Naive thymus-derived CD4-positive, alpha-beta T cell (primary cell): Measurements from ENCODE around the gene CDH6. TPM values are rescaled to one million over a fixed set of nuclear protein-coding genes. Genes with fewer than 3 reads are reported as not detected.
A peak's percentile ranks its signal among the peaks of the same experiment; 100 is the strongest.

Experiments
- ATAC-seq: fragments of 150-1000 bp; cut with Tn5 transposase; 2 replicates; pipeline ENCODE4 v1.10.0; 2021; ENCODE audit warnings: mild to moderate bottlenecking, moderate library complexity
- CTCF ChIA-PET: fragments of 350-600 bp; sonication (Branson Sonifier 250); formaldehyde crosslinking; loops from one replicate; lab custom pipeline; 2021; ENCODE audit warnings: antibody characterized with exemption; lab: Charles Lee
- POLR2A ChIA-PET: fragments of 350-600 bp; sonication (Branson Sonifier 250); formaldehyde crosslinking; loops from one replicate; lab custom pipeline; 2021; ENCODE audit warnings: antibody characterized with exemption, inconsistent platforms; lab: Charles Lee
- DNase-seq, 9 donors: peaks; one replicate each; pipeline versions ENCODE4 v3.0.0 to v3.0.0-alpha.2; 2020 to 2022; ENCODE audit warnings: mixed read lengths in 1 of 9
- H3K27ac ChIP-seq: one replicate; pipeline ENCODE4 v1.7.0; 2013; ENCODE audit warnings: mild to moderate bottlenecking, low read depth, low read length, moderate library complexity
- H3K27me3 ChIP-seq, 2 donors: one replicate each; pipeline ENCODE4 v1.7.0; 2013; ENCODE audit warnings: low read length in 2 of 2, mild to moderate bottlenecking in 2 of 2, moderate library complexity in 2 of 2; ENCODE audit not compliant: control insufficient read depth in 2 of 2, insufficient read depth in 2 of 2
- H3K36me3 ChIP-seq, 3 experiments: 1 replicate in 2 of 3; 2 replicates in 1 of 3; pipeline ENCODE4 v1.7.0; 2013; ENCODE audit warnings: low read length in 3 of 3, mild to moderate bottlenecking in 3 of 3, moderate library complexity in 1 of 3; ENCODE audit not compliant: insufficient read depth in 3 of 3, control insufficient read depth in 2 of 3
- H3K4me1 ChIP-seq, 2 donors: one replicate each; pipeline ENCODE4 v1.7.0; 2013; ENCODE audit warnings: low read length in 2 of 2, mild to moderate bottlenecking in 2 of 2, moderate library complexity in 1 of 2; ENCODE audit not compliant: control insufficient read depth in 2 of 2, insufficient read depth in 2 of 2
- H3K4me3 ChIP-seq: 2 replicates; pipeline ENCODE4 v1.7.0; 2013; ENCODE audit warnings: mild to moderate bottlenecking, low read length
- H3K9me3 ChIP-seq, 3 experiments: 1 replicate in 2 of 3; 2 replicates in 1 of 3; pipeline ENCODE4 v1.7.0; 2013; ENCODE audit warnings: low read length in 3 of 3; ENCODE audit not compliant: control insufficient read depth in 2 of 3
- H3K27ac Mint-ChIP-seq, 9 donors: one replicate each; pipeline ENCODE4 v1.8.0; 2020 to 2022; ENCODE audit warnings: mixed read lengths in 9 of 9, mild to moderate bottlenecking in 8 of 9, moderate library complexity in 5 of 9, inconsistent platforms in 2 of 9
- H3K27me3 Mint-ChIP-seq, 5 donors: one replicate each; pipeline ENCODE4 v1.8.0; 2021 to 2022; ENCODE audit warnings: mixed read lengths in 5 of 5, mild to moderate bottlenecking in 1 of 5
- H3K36me3 Mint-ChIP-seq, 5 donors: one replicate each; pipeline ENCODE4 v1.8.0; 2020 to 2022; ENCODE audit warnings: mixed read lengths in 5 of 5, mild to moderate bottlenecking in 3 of 5, inconsistent platforms in 1 of 5
- H3K4me1 Mint-ChIP-seq, 7 donors: one replicate each; pipeline ENCODE4 v1.8.0; 2020 to 2022; ENCODE audit warnings: mixed read lengths in 7 of 7, mild to moderate bottlenecking in 3 of 7, inconsistent platforms in 1 of 7
- H3K4me3 Mint-ChIP-seq, 10 donors: one replicate each; pipeline ENCODE4 v1.8.0; 2020 to 2022; ENCODE audit warnings: mild to moderate bottlenecking in 10 of 10, mixed read lengths in 10 of 10, moderate library complexity in 6 of 10, inconsistent platforms in 2 of 10
- H3K9me3 Mint-ChIP-seq, 11 donors: one replicate each; pipeline ENCODE4 v1.8.0; 2020 to 2022; ENCODE audit warnings: mixed read lengths in 11 of 11, mild to moderate bottlenecking in 4 of 11, inconsistent platforms in 1 of 11, moderate library complexity in 1 of 11
- intact Hi-C, 2 donors: fragments of 100-400 bp; cut with micrococcal nuclease; formaldehyde crosslinking; loops; one replicate each; pipeline ENCODE4 v1.15.1; 2023
- polyA plus RNA-seq, 2 donors: library from polyadenylated mRNA; unstranded; fragments of 300-500 nt; fragmentation: Illumina TruSeq; gene quantifications; one replicate each; pipeline ENCODE4 v1.2.3, GENCODE V29; 2021
- total RNA-seq, 6 experiments: library from RNA in 5 of 6; stranded (reverse) in 5 of 6; gene quantifications; 1 replicate in 5 of 6; 2 replicates in 1 of 6; pipeline ENCODE4 v1.2.3 and lab custom pipeline; 2021 to 2026

Gene CDH6
- total and polyA plus RNA-seq, 7 experiments from 2014 or later: not detected

DNA sequence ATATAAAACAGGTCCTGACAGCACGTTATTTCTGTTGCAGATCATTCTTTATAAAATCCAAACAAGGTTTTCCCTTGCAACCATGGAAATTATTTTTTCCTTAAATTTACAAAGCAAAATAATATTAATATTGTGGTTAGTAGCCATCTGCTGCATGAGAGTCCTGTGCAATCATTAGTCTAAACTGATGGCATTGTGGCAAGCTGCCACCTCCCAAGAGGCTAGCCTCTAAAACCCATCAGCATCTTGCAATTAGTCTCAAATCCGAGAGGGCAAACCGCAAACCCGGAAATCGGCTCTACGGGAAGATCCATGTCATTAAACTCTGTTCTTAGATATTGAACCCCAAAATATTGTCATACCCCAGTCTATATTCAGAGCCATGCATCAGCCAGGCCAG lies 11.3 kb upstream of the CDH6 start:
- Histone ChIP-seq H3K9me3 (no peaks in the 10 kb centered on the region), H3K4me3 (no peak overlapping the region), H3K27me3 (no peaks in the 10 kb centered on the region), H3K36me3 (no peaks in the 10 kb centered on the region), H3K4me1 (no peaks in the 10 kb centered on the region), H3K27ac (no peak overlapping the region)
- Mint-ChIP-seq H3K27ac (no peak overlapping the region), H3K4me3 (no peak overlapping the region), H3K27me3 (peaks cover 0 to 11% (median 3%) of the 10 kb centered on the region in 5 donors), H3K9me3 (peaks cover 0 to 11% (median 4%) of the 10 kb centered on the region in 11 donors), H3K36me3 (peaks cover 0 to 4% (median 0%) of the 10 kb centered on the region in 5 donors), H3K4me1 (no peaks in the 10 kb centered on the region)
- intact Hi-C loops: no loop called here
- DNase-seq (no peak), ATAC-seq (no peak)
- ChIA-PET CTCF (no interaction called here), POLR2A (no interaction called here)

DNA sequence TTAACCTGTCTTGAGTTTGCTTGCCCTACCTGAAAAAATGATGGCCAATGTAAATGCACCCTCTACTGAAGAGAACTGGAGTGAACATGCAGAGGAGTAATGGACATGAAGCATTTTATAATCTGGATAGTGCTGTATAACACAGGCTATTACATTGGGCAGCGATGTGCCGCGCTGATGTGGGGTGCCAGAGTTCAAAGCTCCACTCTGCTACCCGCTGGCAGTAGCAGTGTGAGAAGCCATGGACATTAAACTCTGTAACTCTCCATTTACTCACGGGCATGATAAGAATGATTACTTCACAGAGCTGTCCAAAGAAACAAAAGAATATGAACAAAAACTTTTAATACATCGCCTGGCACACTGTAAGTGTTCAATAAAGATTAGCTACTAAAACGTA lies 7.5 kb upstream of the CDH6 start:
- H3K27ac ChIP-seq: no peak overlapping the region
- intact Hi-C loops: loop anchor here in 1 of 2 donors (5.0 kb wide), 1 partner anchor 1144 kb away; no protein-coding TSS in a partner anchor
- POLR2A ChIA-PET: no interaction called here
- Mint-ChIP-seq H3K27me3 (peaks cover 0 to 14% (median 3%) of the 10 kb centered on the region in 5 donors), H3K9me3 (peaks cover 0 to 10% (median 0%) of the 10 kb centered on the region in 11 donors), H3K36me3 (peaks cover 0 to 4% (median 0%) of the 10 kb centered on the region in 5 donors), H3K27ac (no peak overlapping the region), H3K4me3 (no peak overlapping the region), H3K4me1 (no peaks in the 10 kb centered on the region)
- H3K36me3 ChIP-seq: no peaks in the 10 kb centered on the region
- no peaks in the 10 kb centered on the region for H3K9me3 ChIP-seq
- H3K4me3 ChIP-seq: no peak overlapping the region
- ATAC-seq (no peak), DNase-seq (no peak)
- no peaks in the 10 kb centered on the region for H3K4me1 ChIP-seq
- no peaks in the 10 kb centered on the region for H3K27me3 ChIP-seq
- CTCF ChIA-PET: no interaction called here

DNA sequence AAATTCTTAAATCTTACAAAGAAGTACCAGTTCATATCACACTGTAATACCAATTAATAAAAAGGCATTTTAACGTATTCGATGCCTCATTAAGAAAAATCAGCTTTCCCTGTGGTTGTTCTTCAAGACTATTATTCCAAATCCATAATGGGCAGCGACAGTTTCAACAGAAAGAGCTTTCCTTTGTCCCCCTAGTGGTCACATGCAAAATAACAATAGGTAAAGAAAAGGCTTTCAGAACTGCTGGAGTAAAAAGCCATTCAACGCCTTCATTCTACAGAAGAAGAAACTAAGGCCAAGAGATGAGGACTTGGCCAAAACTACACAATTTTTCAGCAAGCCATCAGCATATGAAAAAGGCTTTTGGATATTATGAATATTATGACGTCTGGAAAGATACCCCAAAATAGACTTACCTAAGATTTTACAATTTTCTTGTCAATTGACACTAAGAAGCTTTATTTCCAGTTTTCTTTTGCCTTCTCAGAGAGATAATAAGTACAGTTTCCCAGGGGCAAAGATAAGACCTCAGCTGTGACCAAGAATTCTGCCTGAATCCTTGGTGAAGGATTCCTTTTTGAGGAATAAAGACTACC lies 6.7 kb upstream of the CDH6 start:
- ChIA-PET CTCF (interaction anchor here (0.7 kb wide), 1 partner anchor 1321 kb away, joined by 3 read pairs; no protein-coding TSS in a partner anchor), POLR2A (no interaction called here)
- Histone ChIP-seq H3K27me3 (no peaks in the 10 kb centered on the region), H3K9me3 (no peaks in the 10 kb centered on the region), H3K4me1 (no peaks in the 10 kb centered on the region), H3K4me3 (no peak overlapping the region), H3K27ac (no peak overlapping the region), H3K36me3 (no peaks in the 10 kb centered on the region)
- ATAC-seq (no peak), DNase-seq (peak in 1 of 9 donors; percentile 9)
- intact Hi-C loops: loop anchor here in 1 of 2 donors (5.0 kb wide), 1 partner anchor 1144 kb away; no protein-coding TSS in a partner anchor
- no peak overlapping the region for H3K27ac Mint-ChIP-seq
- H3K4me1 Mint-ChIP-seq: no peaks in the 10 kb centered on the region
- H3K27me3 Mint-ChIP-seq: peaks cover 2 to 13% (median 7%) of the 10 kb centered on the region in 5 donors
- H3K9me3 Mint-ChIP-seq: peaks cover 0 to 7% (median 0%) of the 10 kb centered on the region in 11 donors
- no peak overlapping the region for H3K4me3 Mint-ChIP-seq
- peaks cover 0 to 4% (median 0%) of the 10 kb centered on the region in 5 donors for H3K36me3 Mint-ChIP-seq

DNA sequence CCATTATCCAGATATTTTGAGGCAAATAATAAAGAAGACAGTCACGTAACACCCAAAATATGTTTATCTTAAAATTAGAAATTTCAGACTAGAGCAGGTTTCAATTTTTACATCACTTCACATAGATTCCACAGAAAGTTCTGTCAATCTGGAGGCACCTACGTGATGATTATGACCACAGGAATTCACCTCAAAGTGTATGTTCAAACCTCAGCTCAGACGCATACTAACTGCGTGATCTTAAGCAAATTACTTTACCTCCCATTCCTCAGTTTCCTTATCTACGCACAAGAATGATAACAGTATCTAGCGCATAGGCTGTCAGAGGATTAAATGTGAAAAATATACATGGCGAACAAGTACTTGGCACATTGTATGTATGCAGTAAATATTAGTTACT lies 5.9 kb upstream of the CDH6 start:
- no peak overlapping the region for H3K27ac ChIP-seq
- Mint-ChIP-seq H3K36me3 (peaks cover 0 to 4% (median 0%) of the 10 kb centered on the region in 5 donors), H3K27me3 (peaks cover 10 to 21% (median 16%) of the 10 kb centered on the region in 5 donors), H3K4me1 (no peaks in the 10 kb centered on the region), H3K4me3 (no peak overlapping the region), H3K9me3 (peaks cover 0 to 7% (median 0%) of the 10 kb centered on the region in 11 donors), H3K27ac (no peak overlapping the region)
- ATAC-seq (no peak), DNase-seq (no peak)
- H3K4me3 ChIP-seq: no peak overlapping the region
- ChIA-PET CTCF (no interaction called here), POLR2A (no interaction called here)
- intact Hi-C loops: loop anchor here in 1 of 2 donors (5.0 kb wide), 1 partner anchor 1145 kb away; no protein-coding TSS in a partner anchor
- H3K4me1 ChIP-seq: no peaks in the 10 kb centered on the region
- H3K36me3 ChIP-seq: no peaks in the 10 kb centered on the region
- H3K27me3 ChIP-seq: no peaks in the 10 kb centered on the region
- no peaks in the 10 kb centered on the region for H3K9me3 ChIP-seq

DNA sequence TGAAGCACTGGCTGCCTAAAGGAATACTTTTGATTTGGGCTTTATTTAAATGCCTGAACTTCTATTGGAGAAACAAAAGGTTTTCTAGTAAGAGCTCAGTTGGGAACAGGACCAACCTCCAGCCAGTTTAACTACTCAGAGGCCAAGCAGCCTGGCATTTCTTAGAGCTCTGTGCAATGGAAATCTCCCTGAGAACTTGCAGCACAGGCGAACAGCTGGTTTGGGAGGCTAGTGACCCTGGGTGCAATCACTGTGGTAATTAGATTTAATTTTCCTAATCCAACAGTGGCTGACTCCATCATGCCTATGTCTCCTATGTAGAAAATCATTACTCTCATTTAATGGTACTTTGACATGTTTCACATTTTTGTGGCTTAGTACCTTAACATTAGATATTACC lies 1.0 kb upstream of the CDH6 start:
- no peak overlapping the region for H3K27ac Mint-ChIP-seq
- intact Hi-C loops: no loop called here
- Histone ChIP-seq H3K27me3 (no peaks in the 10 kb centered on the region), H3K27ac (no peak overlapping the region), H3K4me1 (no peaks in the 10 kb centered on the region), H3K4me3 (no peak overlapping the region), H3K36me3 (no peaks in the 10 kb centered on the region), H3K9me3 (no peaks in the 10 kb centered on the region)
- ChIA-PET POLR2A (no interaction called here), CTCF (no interaction called here)
- no peak overlapping the region for H3K4me3 Mint-ChIP-seq
- ATAC-seq (no peak), DNase-seq (no peak)
- peaks cover 0 to 3% (median 0%) of the 10 kb centered on the region in 5 donors for H3K36me3 Mint-ChIP-seq
- peaks cover 50 to 56% (median 52%) of the 10 kb centered on the region in 5 donors for H3K27me3 Mint-ChIP-seq
- peaks cover 0 to 6% (median 0%) of the 10 kb centered on the region in 11 donors for H3K9me3 Mint-ChIP-seq
- H3K4me1 Mint-ChIP-seq: peaks cover 0 to 19% (median 14%) of the 10 kb centered on the region in 7 donors

DNA sequence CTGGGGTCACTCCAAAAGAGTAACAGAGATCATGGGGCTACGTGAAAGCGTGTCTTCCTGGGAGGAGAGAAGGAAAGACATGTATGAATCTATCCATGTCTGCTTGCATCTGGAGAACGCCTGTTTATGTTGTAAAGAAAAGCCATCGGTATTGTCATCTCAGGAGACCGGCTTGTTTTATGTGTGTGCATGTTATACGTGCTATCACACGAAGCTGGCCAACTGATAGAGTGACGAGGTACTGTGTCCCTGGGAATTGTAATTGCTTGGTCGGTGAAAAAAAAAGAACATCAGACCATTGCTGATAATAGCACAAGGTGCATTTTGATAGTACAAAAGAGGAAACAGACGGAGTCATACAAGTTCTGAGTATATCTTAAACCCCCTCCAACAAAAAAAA lies 370 bp upstream of the CDH6 start:
- Mint-ChIP-seq H3K27ac (peak overlapping the region in 1 of 9 donors; percentile 3), H3K4me1 (peaks cover 0 to 19% (median 14%) of the 10 kb centered on the region in 7 donors), H3K4me3 (peak overlapping the region in 8 of 10 donors; percentile 2 to 71 (median 46)), H3K36me3 (peaks cover 0 to 3% (median 0%) of the 10 kb centered on the region in 5 donors), H3K9me3 (peaks cover 0 to 6% (median 0%) of the 10 kb centered on the region in 11 donors), H3K27me3 (peaks cover 50 to 61% (median 58%) of the 10 kb centered on the region in 5 donors)
- Histone ChIP-seq H3K36me3 (no peaks in the 10 kb centered on the region), H3K4me1 (no peaks in the 10 kb centered on the region), H3K27me3 (no peaks in the 10 kb centered on the region), H3K9me3 (no peaks in the 10 kb centered on the region), H3K4me3 (no peak overlapping the region), H3K27ac (no peak overlapping the region)
- ChIA-PET POLR2A (no interaction called here), CTCF (no interaction called here)
- intact Hi-C loops: no loop called here
- DNase-seq: no peak
- ATAC-seq: no peak

DNA sequence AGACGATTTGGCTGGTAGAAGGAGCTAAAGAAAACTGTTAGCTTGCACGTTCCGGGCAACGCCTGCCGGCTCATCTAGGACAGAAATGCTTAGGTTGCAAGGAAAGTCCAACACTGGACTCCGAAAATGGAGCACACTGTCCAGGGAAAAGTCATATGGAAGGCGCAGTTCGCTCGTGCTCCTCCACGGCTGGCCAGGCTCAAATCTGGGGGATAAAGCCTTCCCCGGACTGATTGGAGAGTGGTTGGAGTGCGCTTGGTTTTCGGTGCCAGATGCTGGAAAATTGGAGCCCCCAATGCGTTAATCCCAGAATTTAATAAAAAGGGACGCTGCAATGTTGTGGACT lies 955 bp downstream of the CDH6 start:
- Histone ChIP-seq H3K4me1 (no peaks in the 10 kb centered on the region), H3K4me3 (no peak overlapping the region), H3K9me3 (no peaks in the 10 kb centered on the region), H3K36me3 (no peaks in the 10 kb centered on the region), H3K27me3 (no peaks in the 10 kb centered on the region), H3K27ac (no peak overlapping the region)
- Mint-ChIP-seq H3K4me3 (peak overlapping the region in 2 of 10 donors; percentile 23 to 27), H3K27ac (no peak overlapping the region), H3K27me3 (peaks cover 50 to 66% (median 64%) of the 10 kb centered on the region in 5 donors), H3K4me1 (peaks cover 0 to 19% (median 14%) of the 10 kb centered on the region in 7 donors), H3K36me3 (peaks cover 0 to 3% (median 0%) of the 10 kb centered on the region in 5 donors), H3K9me3 (peaks cover 0 to 6% (median 0%) of the 10 kb centered on the region in 11 donors)
- intact Hi-C loops: no loop called here
- ChIA-PET POLR2A (no interaction called here), CTCF (no interaction called here)
- DNase-seq (no peak), ATAC-seq (no peak)
